Activated CD8-positive, alpha-beta memory T cell treated with anti-CD3 and anti-CD28 coated beads, Interleukin-2, amount 50 U/mL, for 24 hours (primary cell): Measurements from ENCODE around the gene FAM210B.
"Not testable (repeated sequence)": the region's sequence is repeated elsewhere in the genome, so short reads cannot be mapped to it uniquely, and the experiment has no call there.

Experiments
- DNase-seq: peaks from one replicate; pipeline ENCODE4 v3.0.0-alpha.2; 2020; ENCODE audit errors: extremely low read depth

FAM210B gene

GRCh38 chr20:56358600-56359211 is at the start of gene FAM210B:
Gene FAM210B (plus strand): TSS chr20:56358974. CDS start chr20:56359006, 32 bp downstream.
- DNase-seq = peak; percentile 29

- DNase-seq = no peak
Observed at GRCh38 chr20:56316051-56316450, 42.7 kb upstream of the FAM210B start.

GRCh38 chr20:56316483-56316882 is 42.3 kb upstream of the FAM210B start:
- DNase-seq = no peak

- no peak for DNase-seq
Observed at GRCh38 chr20:56322681-56323080, 36.1 kb upstream of the FAM210B start.

GRCh38 chr20:56323206-56323605 is 35.6 kb upstream of the FAM210B start:
- no peak for DNase-seq

- no peak for DNase-seq
Observed at GRCh38 chr20:56323656-56324055, 35.1 kb upstream of the FAM210B start.

GRCh38 chr20:56324806-56325205 is 34.0 kb upstream of the FAM210B start:
- no peak for DNase-seq

GRCh38 chr20:56328861-56329260 is 29.9 kb upstream of the FAM210B start:
- DNase-seq = no peak

- not testable (repeated sequence) for DNase-seq
Observed at GRCh38 chr20:56336709-56337108, 22.1 kb upstream of the FAM210B start.

- DNase-seq = no peak
Observed at GRCh38 chr20:56342783-56343182, 16.0 kb upstream of the FAM210B start.

GRCh38 chr20:56343861-56344381 is 14.9 kb upstream of the FAM210B start:
- no peak for DNase-seq

- no peak for DNase-seq
Observed at GRCh38 chr20:56345911-56346310, 12.9 kb upstream of the FAM210B start.

GRCh38 chr20:56347628-56348304 is 11.0 kb upstream of the FAM210B start:
- DNase-seq = no peak

GRCh38 chr20:56348305-56348693 is 10.5 kb upstream of the FAM210B start:
- no peak for DNase-seq

- no peak for DNase-seq
Observed at GRCh38 chr20:56348746-56349145, 10.0 kb upstream of the FAM210B start.

- DNase-seq = no peak
Observed at GRCh38 chr20:56350842-56351241, 7.9 kb upstream of the FAM210B start.

- no peak for DNase-seq
Observed at GRCh38 chr20:56352345-56353055, 6.3 kb upstream of the FAM210B start.

- DNase-seq = no peak
Observed at GRCh38 chr20:56353356-56353755, 5.4 kb upstream of the FAM210B start.

- no peak for DNase-seq
Observed at GRCh38 chr20:56358070-56358469, 704 bp upstream of the FAM210B start.

GRCh38 chr20:56359212-56360132 is 698 bp downstream of the FAM210B start:
- DNase-seq = no peak

GRCh38 chr20:56360133-56360907 is 1.5 kb downstream of the FAM210B start:
- DNase-seq = no peak
